COLO829 (cell line): ENCODE measurements around the gene FOXD1.
"Not testable (repeated sequence)": the region's sequence is repeated elsewhere in the genome, so short reads cannot be mapped to it uniquely, and the experiment has no call there.

Experiments
- DNase-seq: peaks from one replicate; pipeline ENCODE4 v3.0.0; 2012; ENCODE audit warnings: low spot score

FOXD1 gene

DNA sequence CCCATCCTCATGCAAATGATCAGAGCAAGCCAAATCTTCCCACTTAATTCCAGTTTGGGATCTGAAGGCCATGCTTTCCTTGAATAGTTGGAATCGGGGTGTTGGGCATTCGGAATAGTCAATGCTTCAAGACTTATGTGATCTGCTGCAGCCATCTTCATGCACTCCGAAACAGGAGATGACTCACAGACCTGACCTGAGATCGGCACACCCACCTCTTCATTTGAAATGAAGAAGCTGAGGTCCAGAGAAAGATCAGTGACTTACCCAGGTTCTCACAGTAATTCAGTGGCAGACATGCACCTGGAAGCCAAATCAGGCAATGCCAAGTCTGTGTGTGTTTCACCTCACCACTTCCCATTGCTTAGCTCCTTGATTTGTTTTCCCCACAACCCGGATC, 33.0 kb downstream of the FOXD1 start:
- no peak for DNase-seq

DNA sequence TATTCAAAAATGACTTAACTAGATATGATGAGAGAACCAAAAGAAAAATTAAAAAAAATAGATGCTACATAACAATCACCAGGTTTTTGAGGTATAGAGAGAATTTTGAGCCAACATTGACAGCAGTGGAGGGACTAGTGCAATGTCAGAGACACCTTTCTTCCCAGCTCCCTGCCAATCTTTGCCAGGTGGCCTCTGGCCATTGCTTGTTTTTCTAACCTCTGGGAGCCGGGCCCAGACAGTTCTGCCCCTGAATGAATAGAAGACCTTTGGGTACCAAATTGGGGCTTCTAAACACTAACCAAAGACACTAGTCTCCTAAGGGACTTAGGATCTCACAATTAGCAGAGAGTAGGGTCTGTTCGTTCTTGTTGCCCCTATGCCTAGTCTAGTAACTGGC, 33.4 kb downstream of the FOXD1 start:
- DNase-seq, result no peak

DNA sequence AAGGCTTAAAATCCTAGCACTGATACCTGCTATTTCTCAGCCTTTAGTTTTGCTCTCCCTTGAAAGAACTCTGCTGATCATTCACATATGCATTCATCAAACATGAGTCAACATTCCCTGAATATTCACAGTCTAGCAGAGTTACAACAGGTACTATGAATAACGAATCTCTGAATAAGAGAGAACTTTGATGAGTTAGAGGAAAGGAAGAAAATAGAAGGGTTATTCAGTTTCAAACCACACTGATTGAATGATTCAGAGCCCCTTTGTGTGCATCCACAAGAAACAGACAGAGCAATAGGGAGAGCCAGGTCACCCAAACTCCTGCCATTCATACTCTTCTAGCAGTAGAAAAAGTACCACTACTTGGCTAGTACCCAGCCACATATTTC, 36.0 kb downstream of the FOXD1 start:
- peak; percentile 15 for DNase-seq

DNA sequence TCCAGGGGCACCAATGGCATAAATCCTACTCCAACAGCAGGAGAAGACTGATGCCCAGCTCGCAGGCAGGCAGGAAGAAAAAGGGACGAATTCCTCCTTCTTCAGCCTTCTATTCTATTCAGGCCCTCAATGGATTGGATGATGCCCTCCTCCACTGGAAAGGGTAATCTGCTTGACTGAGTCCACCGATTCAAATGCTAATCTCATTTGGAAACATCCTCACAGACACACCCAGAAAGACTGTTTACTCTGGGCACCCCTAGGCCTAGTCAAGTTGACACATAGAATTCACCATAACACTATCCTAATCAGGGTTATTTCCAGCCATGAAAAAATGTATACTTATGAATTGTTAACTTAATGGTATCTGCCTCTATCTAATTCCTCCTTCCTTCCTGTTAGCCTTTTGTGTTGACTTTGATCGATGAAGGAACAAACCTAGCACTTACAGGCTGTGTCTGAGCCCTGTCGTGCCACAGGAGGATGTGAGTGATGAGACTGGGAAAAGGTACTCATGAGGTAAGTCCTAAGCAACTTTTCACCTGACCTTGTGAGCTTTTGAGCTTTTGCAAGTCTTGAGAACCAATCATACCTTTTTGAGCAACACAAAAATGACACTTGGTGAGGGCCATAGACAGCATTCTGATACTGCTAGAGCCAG, 36.5 kb downstream of the FOXD1 start:
- DNase-seq, result no peak

DNA sequence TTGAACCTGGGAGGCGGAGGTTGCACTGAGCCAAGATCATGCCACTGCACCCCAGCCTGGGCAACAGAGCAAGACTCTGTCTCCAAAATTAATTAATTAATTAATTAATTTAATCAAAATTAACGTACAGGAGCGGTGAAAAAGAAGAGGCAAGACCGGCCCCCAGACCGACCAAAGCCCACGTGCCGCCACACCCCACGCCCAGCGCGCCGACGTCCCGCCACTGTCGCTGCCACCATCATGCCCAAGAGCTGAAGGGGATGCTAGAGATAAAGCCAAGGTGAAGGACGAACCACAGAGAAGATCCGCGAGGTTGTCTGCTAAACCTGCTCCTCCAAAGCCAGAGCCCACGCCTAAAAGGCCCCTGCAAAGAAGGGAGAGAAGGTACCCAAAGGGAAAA, 38.6 kb downstream of the FOXD1 start:
- DNase-seq, result not testable (repeated sequence)

DNA sequence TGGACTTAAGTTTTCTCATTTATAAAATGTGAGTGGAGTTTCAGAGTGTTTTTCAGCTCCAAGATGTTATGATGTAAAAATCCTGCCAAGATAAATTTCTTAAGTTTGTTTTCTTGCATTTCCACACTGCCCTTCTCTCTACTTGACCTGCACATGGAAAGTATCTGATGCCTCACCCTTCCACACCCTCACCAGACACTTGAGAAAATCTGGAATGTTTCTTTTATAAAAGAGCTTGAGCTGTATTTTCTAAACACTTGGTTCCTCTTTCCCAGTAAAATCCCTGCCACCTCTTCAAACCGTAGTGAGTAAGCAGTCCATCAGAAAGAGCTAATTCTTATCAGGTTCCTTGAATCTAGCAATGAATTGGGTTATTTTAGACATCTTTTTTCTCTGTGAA, 42.9 kb downstream of the FOXD1 start:
- DNase-seq, result no peak

DNA sequence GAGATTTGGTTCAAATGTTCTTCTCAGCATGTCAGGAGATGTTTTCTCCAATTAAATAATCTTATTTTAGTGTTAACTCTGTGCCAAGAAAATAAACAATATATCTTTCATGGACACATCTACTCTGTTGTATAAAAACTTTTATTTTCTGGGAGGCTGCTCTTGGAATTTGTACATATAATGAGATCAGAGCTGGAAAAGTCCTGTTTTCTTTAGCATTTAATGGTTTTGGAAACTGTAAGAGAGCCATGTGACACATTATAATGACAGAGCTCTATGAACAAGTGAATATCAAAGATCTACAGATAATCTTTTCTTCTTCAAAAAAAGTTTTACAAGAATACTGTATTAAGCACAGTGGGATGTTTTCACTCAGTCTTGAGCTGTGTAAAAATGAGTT, 48.8 kb downstream of the FOXD1 start:
- no peak for DNase-seq
